ENCODE results near the gene PLEKHG4. TPM values are rescaled to one million over a fixed set of nuclear protein-coding genes. Genes with fewer than 3 reads are reported as not detected.

The PLEKHG4 gene
- total RNA-seq, 4 donors from 2014 or later: 6.8 to 45.3 (median 17.1) TPM

- Histone ChIP-seq H3K36me3 (no peaks in the 10 kb centered on the region), H3K9me3 (no peaks in the 10 kb centered on the region), H3K4me1 (peaks cover 0 to 5% of the 10 kb centered on the region in 2 donors), H3K27me3 (no peaks in the 10 kb centered on the region), H3K4me3 (peak overlapping the region; percentile 22 to 53), H3K27ac (peak overlapping the region; percentile 53 to 75)
- intact Hi-C loops (cut with DNase I; ENCODE audit: low total_unique reads): no loop called here
- DNase-seq: no peak
- TF ChIP-seq, protein P1, sequence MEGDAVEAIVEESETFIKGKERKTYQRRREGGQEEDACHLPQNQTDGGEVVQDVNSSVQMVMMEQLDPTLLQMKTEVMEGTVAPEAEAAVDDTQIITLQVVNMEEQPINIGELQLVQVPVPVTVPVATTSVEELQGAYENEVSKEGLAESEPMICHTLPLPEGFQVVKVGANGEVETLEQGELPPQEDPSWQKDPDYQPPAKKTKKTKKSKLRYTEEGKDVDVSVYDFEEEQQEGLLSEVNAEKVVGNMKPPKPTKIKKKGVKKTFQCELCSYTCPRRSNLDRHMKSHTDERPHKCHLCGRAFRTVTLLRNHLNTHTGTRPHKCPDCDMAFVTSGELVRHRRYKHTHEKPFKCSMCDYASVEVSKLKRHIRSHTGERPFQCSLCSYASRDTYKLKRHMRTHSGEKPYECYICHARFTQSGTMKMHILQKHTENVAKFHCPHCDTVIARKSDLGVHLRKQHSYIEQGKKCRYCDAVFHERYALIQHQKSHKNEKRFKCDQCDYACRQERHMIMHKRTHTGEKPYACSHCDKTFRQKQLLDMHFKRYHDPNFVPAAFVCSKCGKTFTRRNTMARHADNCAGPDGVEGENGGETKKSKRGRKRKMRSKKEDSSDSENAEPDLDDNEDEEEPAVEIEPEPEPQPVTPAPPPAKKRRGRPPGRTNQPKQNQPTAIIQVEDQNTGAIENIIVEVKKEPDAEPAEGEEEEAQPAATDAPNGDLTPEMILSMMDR (IDR thresholded peaks at IDR 0.05): peak in 1 of 4 experiments; percentile 15
- no peak for TF ChIP-seq POLR2A (IDR thresholded peaks at IDR 0.05)
These were observed 1.1 kb upstream of the PLEKHG4 start for GRCh38 chr16:67277999-67278772.

GRCh38 chr16:67278773-67279295 is 498 bp upstream of the PLEKHG4 start:
- H3K36me3 ChIP-seq: no peaks in the 10 kb centered on the region
- H3K27me3 ChIP-seq: no peaks in the 10 kb centered on the region
- TF ChIP-seq, protein P1 (IDR thresholded peaks at IDR 0.05): no peak
- no peak for TF ChIP-seq POLR2A (IDR thresholded peaks at IDR 0.05)
- peak overlapping the region; percentile 22 to 53 for H3K4me3 ChIP-seq
- peaks cover 0 to 5% of the 10 kb centered on the region in 2 donors for H3K4me1 ChIP-seq
- DNase-seq: peak in 1 of 2 donors; percentile 41
- H3K9me3 ChIP-seq: no peaks in the 10 kb centered on the region
- intact Hi-C loops (cut with DNase I; ENCODE audit: low total_unique reads): no loop called here
- H3K27ac ChIP-seq: peak overlapping the region; percentile 53 to 75

DNA sequence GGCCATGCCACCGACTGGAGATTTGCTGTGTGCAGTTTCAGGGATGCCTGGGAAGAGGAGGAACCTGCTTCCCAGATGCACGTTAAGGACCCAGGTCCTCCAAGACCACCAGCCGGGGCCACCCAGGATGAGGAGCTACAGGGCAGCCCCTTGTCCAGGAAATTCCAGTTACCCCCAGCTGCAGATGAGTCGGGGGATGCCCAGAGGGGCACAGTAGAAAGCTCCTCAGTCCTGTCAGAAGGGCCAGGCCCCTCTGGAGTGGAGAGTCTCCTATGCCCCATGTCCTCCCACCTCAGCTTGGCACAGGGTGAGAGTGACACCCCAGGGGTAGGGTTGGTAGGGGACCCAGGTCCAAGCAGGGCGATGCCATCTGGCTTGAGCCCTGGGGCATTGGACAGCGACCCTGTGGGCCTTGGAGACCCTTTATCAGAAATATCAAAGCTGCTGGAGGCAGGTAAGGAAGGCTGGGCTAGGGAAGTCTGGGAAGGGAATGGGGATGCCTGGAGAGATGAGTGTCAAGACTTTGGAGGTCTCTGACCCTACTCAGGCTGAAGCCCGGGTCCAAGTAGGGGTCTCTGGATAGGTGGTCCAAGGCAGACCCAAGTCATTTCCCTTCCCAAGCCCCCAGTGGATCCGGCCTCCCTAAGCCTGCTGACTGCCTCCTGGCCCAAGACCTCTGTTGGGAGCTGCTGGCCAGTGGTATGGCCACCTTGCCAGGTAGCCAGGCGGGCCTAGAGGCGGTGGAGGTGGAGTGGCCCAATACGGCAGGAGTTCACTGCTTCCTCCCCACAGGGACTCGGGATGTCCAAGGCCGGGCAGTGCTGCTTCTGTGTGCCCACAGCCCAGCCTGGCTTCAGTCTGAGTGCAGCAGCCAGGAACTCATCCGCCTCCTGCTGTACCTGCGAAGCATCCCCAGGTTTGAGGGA is 1.0 kb downstream of the PLEKHG4 start:
- Histone ChIP-seq H3K27ac (peak overlapping the region in 1 of 2 donors; percentile 75), H3K36me3 (no peaks in the 10 kb centered on the region), H3K4me1 (peaks cover 0 to 5% of the 10 kb centered on the region in 2 donors), H3K27me3 (no peaks in the 10 kb centered on the region), H3K9me3 (no peaks in the 10 kb centered on the region), H3K4me3 (peak overlapping the region in 1 of 2 donors; percentile 53)
- intact Hi-C loops (cut with DNase I; ENCODE audit: low total_unique reads): no loop called here
- no peak for TF ChIP-seq POLR2A (IDR thresholded peaks at IDR 0.05)
- TF ChIP-seq, protein P1 (IDR thresholded peaks at IDR 0.05): no peak
- DNase-seq: no peak

- no peak overlapping the region for H3K4me3 ChIP-seq
- intact Hi-C loops (cut with DNase I; ENCODE audit: low total_unique reads): no loop called here
- TF ChIP-seq, protein P1 (IDR thresholded peaks at IDR 0.05): no peak
- TF ChIP-seq POLR2A (IDR thresholded peaks at IDR 0.05): no peak
- H3K36me3 ChIP-seq: no peaks in the 10 kb centered on the region
- H3K4me1 ChIP-seq: peaks cover 0 to 5% of the 10 kb centered on the region in 2 donors
- DNase-seq: no peak
- no peaks in the 10 kb centered on the region for H3K9me3 ChIP-seq
- H3K27me3 ChIP-seq: no peaks in the 10 kb centered on the region
- no peak overlapping the region for H3K27ac ChIP-seq
These were observed 2.5 kb downstream of the PLEKHG4 start for GRCh38 chr16:67281536-67282446.

Data from uterus (tissue), 4 donors.